ENCODE data around the gene ZBTB7C.
"Not testable (repeated sequence)": the region's sequence is repeated elsewhere in the genome, so short reads cannot be mapped to it uniquely, and the experiment has no call there.

Gene ZBTB7C

DNA sequence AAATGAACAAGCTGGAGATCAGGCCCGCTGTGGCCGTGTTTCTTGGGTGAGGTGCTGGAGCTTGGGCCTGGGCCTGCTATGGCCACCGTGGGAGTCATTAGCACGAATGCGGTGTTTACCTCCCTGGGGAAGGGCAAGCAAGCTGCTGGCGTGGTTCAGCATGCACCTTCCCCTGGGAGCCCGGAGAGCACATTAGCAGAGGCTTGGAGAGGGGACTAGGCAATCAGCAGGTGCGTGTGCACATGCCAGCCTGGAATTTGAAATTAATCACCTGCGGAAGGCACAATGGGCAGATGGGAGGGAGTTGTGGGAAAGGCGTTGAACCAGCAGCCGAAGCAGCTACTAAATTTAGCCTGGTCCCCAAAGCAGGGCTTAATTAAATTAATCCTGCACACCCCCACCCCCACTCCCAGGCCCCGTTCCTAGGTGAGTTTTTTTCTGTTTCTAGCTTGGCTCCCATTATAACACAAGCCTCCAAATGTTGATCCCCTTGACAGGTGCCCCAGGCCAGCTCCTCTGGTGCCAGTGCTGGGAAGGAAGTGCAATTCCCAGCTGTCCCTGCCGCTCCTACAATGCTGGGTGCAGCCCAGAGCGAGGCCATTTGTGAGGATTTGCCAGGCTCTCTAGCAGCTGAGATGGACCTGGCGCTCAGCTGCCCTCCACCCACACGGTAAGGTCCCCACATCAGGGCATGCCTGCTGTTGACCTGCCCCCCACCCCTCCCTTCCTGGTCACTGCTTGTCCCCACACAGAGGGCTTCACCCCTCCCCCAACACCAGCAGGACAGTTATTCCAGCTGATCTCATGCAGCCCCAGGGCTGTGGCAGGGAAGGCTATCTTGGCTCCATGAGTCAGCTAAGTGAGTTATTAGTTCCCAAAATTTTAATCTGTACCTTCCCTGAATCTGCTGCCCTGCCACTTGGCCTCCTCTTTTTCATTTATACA, 115.0 kb downstream of the ZBTB7C start:
- DNase-seq = no peak

- DNase-seq = no peak
These were observed 116.3 kb downstream of the ZBTB7C start for GRCh38 chr18:48292782-48293424.

DNA sequence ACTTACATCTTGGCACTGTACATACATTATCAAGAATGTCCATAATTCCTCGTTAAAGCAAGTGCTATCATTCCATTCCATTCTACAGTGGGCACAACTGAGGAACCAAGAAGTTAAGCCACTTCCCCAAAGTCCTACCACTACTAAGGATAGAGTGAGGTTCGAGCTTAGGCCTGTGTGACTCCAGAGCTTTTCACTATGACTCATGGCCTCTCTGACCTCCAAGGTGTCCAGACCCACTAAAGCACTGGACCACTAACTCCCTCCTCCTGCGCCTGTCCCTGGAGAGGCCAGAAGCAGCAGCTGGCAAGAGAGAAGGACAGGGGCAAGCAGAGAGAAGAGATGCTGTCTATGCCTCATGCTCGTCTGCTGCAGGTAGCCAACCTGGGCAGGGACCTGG, 117.0 kb downstream of the ZBTB7C start:
- no peak for DNase-seq

GRCh38 chr18:48290162-48290926, 118.8 kb downstream of the ZBTB7C start:
- DNase-seq = no peak

GRCh38 chr18:48284743-48285142, 124.4 kb downstream of the ZBTB7C start:
- no peak for DNase-seq

- DNase-seq = not testable (repeated sequence)
These were observed 125.2 kb downstream of the ZBTB7C start for GRCh38 chr18:48284011-48284410.

- DNase-seq = not testable (repeated sequence)
These were observed 127.7 kb downstream of the ZBTB7C start for GRCh38 chr18:48281460-48281859.

GRCh38 chr18:48279312-48279711, 129.9 kb downstream of the ZBTB7C start:
- DNase-seq = no peak

- no peak for DNase-seq
These were observed 131.1 kb downstream of the ZBTB7C start for GRCh38 chr18:48278081-48278480.

DNA sequence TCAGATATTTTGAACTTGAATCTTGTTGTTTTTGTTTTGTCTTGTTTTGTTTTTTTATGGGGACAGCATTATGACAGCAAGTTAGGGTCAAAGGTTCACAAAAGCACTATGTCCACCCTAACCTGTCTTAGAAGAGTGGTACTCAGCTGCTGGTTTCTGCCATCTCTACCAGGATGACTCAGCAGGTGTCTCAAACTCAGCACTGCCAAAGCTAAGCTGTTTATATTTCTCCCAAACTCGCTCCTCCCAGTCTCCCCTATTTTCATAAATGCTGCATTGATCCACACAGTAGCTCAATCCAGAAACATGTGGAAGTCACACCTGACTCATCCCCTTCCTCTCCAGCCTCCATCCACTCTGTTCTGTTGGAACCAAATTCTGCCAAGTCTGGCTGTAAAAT, 134.9 kb downstream of the ZBTB7C start:
- no peak for DNase-seq

DNA sequence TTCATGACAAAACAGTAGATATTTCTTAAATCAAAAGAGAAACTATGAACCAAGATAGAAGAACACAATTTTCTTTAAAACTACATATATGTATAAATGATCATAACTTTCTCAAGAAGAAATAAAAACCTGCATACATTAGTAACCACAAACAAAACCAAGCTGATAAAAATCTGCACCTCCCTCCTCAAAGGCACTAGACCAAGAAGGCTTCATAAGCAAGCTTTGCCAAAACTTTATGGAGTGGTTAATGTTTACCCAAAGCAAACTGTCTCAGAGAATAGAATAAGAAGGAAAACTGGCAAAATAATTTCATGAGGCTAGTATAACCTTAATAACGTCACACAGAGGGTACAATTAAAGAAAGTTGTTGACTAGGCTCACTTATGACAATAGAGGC, 138.3 kb downstream of the ZBTB7C start:
- DNase-seq = no peak

DNA sequence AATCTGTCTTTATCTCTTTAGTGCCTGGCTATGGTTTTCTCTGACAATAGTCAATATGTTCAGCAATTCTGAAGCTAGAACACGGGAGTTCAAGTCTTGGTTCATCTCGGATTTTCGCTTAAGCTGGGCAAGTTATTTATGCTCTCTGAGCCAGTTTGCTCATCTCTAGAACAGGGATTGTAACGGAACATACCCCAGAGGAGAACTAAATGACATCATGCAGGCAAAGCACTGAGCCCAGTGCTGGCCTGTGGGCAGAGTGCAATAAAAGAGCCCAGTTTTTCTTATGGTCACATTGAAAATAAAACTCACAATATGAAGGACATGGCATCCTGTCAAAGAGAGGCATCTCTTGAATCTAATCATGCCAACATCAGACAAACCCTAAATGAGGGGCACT, 143.9 kb downstream of the ZBTB7C start:
- no peak for DNase-seq

DNA sequence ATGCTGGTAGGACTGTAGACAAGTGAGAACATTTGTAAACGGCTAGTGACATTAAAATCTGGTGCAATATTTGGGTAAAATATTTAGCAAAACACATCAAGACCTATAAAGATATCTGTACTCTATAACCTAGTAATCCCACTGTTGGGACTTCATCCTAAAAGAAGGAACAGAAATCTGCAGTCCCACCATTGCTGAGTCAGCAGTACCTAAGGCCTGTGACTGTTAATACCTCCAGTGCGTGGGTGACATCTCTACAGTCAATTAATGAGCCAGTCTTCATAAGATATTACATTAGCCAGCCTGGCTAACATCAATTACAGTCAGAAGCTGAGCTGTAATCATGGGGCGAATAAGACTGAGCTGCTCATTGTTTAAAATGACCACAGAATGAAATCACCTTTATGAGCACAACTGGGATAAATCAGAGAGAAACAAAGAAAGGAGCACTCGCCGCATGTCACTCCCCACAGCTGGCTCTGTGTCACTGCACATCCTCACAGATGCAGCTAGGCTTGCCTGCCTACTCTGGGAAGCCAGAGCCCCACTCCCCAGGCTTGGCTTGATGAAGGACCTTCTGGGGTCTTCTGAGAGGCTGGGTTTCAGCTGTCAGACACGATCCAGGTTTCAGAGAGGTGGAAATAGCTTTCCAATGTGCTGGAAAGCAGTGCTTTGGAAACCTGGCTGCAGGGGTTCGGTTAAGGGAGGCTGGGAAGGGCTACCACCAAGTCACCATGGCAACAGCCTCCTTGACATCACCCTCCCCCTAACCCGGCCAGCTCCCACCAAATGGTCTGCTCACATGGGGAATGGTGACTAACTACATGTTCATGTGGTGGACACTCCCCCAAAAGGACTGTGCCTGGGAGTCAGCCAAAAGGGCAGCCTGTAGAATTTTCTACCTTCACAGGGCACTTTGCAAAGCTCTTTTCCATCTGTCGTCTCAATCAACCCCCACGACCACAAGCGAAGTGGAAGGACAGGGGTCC, 145.0 kb downstream of the ZBTB7C start:
- DNase-seq = no peak

DNA sequence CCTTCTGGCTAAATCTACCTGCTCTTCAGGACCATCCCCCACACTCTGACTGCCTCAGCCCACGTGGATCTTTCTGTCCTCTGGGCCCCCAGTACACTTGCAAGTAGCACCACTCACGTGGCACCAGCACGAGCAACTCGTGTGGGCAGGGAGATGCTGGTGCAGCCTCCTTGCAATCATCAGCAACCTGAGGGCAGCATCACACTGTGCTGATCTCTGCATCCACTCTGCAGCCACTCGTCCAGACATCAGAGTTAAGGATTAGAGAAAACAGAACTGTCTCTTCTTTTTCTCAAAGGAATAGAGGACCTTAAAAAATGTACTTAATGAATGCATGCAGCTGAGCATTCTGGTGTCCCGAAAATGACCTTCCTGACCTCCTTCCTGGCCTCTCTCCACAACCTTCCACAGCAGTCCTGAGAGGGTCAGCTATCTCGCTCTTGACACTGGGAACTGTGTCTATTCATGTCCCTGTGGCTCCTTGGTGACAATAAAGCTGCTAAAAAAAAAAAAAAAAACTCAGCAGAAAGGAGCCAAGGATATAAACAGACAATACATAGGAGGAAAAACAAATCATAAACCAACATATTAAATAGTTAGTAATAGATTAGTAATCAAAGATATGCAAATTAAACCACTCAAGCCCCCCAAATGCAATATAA, 145.9 kb downstream of the ZBTB7C start:
- DNase-seq = no peak

GRCh38 chr18:48260237-48260636, 148.9 kb downstream of the ZBTB7C start:
- DNase-seq = no peak

GRCh38 chr18:48256848-48257247, 152.3 kb downstream of the ZBTB7C start:
- no peak for DNase-seq

DNA sequence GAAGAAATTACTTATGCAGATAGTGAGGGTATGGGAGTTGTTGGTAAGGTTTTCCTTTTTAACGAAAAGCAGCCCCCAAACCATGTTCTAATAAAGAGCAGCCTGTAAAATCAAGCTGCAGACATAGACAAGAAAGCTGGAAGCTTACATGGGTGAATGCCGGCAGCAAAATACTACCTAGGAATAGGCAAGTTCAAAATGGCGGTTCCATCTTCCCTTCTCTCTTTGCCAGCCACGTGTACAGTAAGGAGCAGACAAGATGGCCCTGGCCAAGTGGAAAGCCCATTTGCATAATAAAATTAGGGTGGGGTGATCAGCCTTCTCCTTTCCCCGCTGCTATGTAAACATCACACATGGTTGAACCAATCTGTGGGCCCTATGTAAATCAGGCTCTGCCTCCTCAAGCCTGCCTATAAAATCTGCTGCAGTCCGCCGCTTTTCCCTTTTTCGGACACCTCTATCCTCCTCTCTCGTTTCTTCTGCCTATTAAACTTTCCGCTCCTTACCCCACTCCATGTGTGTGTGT, 155.0 kb downstream of the ZBTB7C start:
- DNase-seq = no peak

- no peak for DNase-seq
These were observed 156.7 kb downstream of the ZBTB7C start for GRCh38 chr18:48252525-48252924.

DNA sequence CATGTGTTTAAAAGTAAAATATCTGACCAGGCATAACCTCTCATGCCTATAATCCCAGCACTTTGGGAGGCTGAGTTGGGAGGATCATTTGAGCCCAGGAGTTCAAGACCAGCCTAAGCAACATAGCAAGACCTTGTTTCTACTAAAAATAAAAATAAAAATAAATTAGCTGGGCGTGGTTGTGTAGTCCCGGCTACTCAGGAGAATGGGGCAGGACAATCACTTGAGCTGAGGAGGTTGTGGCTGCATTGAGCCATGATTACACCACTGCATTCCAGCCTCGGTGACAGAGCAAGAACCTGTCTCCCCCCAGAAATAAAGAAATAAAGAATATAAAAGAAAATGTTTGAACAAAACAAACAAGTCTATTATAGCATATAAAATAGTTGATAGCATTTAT, 158.3 kb downstream of the ZBTB7C start:
- no peak for DNase-seq

DNA sequence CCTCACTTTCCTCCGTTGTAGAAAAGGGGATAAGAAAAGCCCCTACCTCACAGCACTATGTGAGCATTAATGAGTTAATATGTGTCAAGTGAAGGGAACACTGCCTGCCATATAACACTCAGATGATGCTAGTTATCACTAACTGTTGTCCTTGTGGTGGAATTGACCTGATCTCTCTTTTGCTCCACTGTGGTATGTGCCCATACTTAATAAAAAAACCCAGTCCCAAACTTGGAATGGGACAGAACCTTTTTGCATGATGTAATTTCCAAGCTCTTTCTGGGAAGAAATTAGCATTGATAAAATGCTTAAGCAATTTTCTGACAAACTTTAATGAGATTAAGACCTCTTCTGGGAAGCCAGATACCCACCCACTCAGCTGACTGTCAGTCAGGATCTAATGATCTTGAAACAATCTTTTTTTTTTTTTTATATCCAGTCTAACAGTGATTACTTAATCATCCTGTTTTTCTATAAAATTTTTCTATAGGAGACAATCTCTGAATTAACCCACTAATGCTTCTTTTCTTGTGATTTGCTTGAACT, 158.7 kb downstream of the ZBTB7C start:
- no peak for DNase-seq

DNA sequence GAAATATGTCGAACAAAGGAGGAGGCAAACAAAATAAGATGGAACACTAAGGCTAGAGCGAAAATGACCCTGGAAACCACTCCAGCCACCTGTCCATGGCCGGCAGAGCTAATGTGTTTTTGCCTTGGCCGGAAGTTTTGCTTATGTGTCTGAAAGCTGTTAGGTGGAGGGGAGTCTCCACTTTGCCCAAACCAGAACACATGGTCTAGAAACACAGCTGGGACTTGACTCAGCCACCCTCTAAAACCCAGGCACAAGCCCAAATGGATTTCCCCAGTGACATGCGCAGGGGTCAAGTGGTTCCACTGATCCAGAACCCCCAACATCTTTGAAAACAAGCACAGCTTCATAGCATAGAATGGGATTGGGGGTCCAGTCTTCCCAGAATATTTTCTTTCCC, 159.3 kb downstream of the ZBTB7C start:
- no peak for DNase-seq

All from stimulated activated CD4-positive, alpha-beta T cell treated with anti-CD3 and anti-CD28 coated beads, Interleukin-4, amount 100 ng/mL, for 24 hours (primary cell).